MM.1S (cell line): ENCODE data around the gene MAD1L1.

Experiments
- CTCF ChIP-seq: fragments of 300-600 bp; sonication (generic); IDR thresholded peaks from 2 replicates; pipeline ENCODE4 v1.5.1; 2016; ENCODE audit warnings: antibody characterized with exemption, low read length, mixed read lengths
- EZH2phosphoT487 ChIP-seq: fragments of 300-600 bp; sonication (generic); IDR thresholded peaks from 2 replicates; pipeline ENCODE4 v1.6.1; 2018; ENCODE audit warnings: antibody characterized with exemption, low read length

GRCh38 chr7:2055956-2056355 is 176.8 kb downstream of the MAD1L1 start:
- TF ChIP-seq EZH2phosphoT487 (no peak), CTCF (no peak)
